Measurements from ENCODE around the gene NTM.

The NTM gene

DNA sequence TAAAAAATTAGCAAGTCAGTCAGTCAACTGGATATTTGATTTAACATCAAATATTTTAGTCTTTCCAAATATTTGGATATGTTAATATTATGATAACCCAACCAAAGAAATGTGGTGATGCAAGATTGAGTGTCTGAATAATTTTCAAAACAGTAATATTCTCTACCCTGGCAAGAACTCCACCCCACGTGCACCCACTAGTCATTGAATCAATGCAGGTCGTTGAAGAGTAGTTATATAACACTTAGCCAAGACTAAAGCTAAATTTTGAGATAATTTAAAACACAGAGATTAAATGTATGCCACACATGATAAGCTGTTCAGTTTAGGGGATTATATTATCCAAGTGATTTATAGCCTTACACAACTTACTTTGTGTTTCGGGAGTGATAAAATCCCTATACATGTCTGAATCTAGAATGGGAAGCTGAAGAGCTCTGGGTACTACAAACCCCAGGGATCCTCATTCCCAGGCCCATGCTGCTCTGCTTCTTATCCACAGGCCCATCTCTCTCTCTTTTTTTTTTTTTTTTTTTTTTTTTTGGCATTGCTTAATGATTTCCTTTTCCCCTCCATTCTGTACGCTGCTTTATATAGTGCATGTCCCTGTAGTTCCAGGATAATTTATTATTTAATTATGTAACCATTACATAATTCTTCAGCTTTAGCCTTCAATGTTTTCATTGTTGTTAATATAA, 392.9 kb downstream of the NTM start:
- ATAC-seq (no peak), DNase-seq (no peak)
- Mint-ChIP-seq H3K27ac (no peak overlapping the region), H3K4me3 (no peak overlapping the region), H3K27me3 (no peaks in the 10 kb centered on the region), H3K4me1 (no peaks in the 10 kb centered on the region), H3K36me3 (ENCODE audit: low read depth) (no peaks in the 10 kb centered on the region), H3K9me3 (no peaks in the 10 kb centered on the region)

- no peaks in the 10 kb centered on the region for H3K36me3 Mint-ChIP-seq (ENCODE audit: low read depth)
- H3K27ac Mint-ChIP-seq: no peak overlapping the region
- no peaks in the 10 kb centered on the region for H3K27me3 Mint-ChIP-seq
- no peak for DNase-seq
- no peaks in the 10 kb centered on the region for H3K9me3 Mint-ChIP-seq
- ATAC-seq: no peak
- no peaks in the 10 kb centered on the region for H3K4me1 Mint-ChIP-seq
- no peak overlapping the region for H3K4me3 Mint-ChIP-seq
Measured at GRCh38 chr11:131764126-131764525, 393.7 kb downstream of the NTM start.

DNA sequence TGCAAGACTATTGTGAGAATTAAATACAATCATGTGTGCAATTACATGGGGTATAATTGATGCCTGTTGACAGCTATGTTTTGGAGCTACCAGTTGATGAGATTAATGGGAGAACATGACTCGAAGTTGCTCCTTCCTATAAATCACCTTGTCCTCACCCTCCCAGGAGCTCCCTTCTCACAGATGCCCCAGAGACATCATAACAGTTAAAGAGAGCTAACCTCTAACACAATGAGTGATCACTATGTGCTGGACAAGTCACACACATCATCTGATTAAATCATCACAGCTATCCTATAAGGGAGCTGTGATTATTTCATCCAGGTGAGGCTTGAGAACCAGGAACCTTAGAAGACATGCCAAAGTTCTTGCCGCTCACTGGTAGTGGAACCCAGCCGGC, 394.2 kb downstream of the NTM start:
- H3K9me3 Mint-ChIP-seq: no peaks in the 10 kb centered on the region
- H3K4me1 Mint-ChIP-seq: no peaks in the 10 kb centered on the region
- no peaks in the 10 kb centered on the region for H3K27me3 Mint-ChIP-seq
- no peak overlapping the region for H3K4me3 Mint-ChIP-seq
- ATAC-seq (no peak), DNase-seq (no peak)
- no peak overlapping the region for H3K27ac Mint-ChIP-seq
- no peaks in the 10 kb centered on the region for H3K36me3 Mint-ChIP-seq (ENCODE audit: low read depth)

DNA sequence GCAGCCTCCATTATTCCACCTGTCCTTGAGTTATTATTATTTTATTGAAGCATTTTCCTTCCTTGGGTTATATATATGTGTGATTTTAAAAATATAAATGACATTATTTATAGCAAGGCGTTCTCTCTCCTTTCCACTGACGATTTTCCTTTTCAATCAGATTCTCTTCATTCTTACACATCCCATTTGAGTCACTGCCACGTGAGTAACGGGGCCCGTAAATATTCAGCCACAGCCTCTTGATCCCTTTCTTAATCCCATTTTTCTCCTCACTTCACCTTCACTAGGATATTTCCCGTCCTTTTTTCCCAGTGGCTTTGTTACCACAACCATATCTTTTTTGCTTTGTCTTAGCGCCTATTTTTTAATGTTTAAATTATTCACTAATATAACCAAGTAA, 396.2 kb downstream of the NTM start:
- ATAC-seq: no peak
- no peaks in the 10 kb centered on the region for H3K9me3 Mint-ChIP-seq
- H3K27ac Mint-ChIP-seq: no peak overlapping the region
- no peaks in the 10 kb centered on the region for H3K4me1 Mint-ChIP-seq
- no peak for DNase-seq
- no peaks in the 10 kb centered on the region for H3K27me3 Mint-ChIP-seq
- H3K36me3 Mint-ChIP-seq (ENCODE audit: low read depth): no peaks in the 10 kb centered on the region
- no peak overlapping the region for H3K4me3 Mint-ChIP-seq

DNA sequence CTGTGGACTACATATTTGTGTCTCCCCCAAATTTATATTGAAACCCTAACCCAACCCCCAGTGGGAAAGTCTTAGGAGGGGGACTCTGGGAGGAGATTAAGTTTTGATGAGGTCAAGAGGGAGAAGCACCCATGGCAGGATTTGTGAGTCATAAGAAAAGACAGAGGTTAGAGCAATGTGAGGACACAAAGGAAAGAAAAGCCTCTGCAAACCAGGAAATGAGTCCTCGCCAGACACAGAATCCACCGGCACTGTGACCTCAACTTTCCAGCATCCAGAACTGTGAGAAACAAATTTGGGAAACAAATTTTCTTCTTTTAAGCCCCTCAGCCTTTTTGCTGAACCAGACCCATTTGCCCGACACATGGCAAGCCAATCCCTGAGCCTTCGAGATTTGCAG, 397.0 kb downstream of the NTM start:
- Mint-ChIP-seq H3K4me1 (no peaks in the 10 kb centered on the region), H3K9me3 (no peaks in the 10 kb centered on the region), H3K27ac (no peak overlapping the region), H3K27me3 (no peaks in the 10 kb centered on the region), H3K36me3 (ENCODE audit: low read depth) (no peaks in the 10 kb centered on the region), H3K4me3 (no peak overlapping the region)
- DNase-seq: no peak
- ATAC-seq: no peak

- ATAC-seq (no peak), DNase-seq (no peak)
- Mint-ChIP-seq H3K9me3 (no peaks in the 10 kb centered on the region), H3K27ac (no peak overlapping the region), H3K27me3 (no peaks in the 10 kb centered on the region), H3K4me3 (no peak overlapping the region), H3K4me1 (no peaks in the 10 kb centered on the region), H3K36me3 (ENCODE audit: low read depth) (no peaks in the 10 kb centered on the region)
Measured at GRCh38 chr11:131770801-131771200, 400.4 kb downstream of the NTM start.

DNA sequence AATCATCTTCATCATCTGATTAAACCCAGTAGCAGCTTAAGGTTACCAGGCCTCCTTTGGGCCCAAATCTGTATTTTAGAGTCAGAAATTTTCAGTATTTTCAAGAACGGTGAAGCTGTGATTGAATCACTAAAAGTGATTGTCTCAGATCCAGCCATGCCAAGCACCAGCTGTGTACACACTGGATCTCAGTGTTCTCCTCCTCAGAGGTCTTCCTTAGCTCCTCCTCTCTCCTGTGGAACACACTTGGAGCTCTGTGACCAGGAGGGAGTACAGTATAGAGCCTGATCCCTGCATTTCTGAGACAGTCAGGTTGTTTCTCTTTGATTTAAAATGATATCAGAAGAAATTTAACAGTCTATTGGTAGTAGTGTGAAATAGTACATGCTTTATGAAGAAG, 401.1 kb downstream of the NTM start:
- ATAC-seq: no peak
- H3K9me3 Mint-ChIP-seq: no peaks in the 10 kb centered on the region

DNA sequence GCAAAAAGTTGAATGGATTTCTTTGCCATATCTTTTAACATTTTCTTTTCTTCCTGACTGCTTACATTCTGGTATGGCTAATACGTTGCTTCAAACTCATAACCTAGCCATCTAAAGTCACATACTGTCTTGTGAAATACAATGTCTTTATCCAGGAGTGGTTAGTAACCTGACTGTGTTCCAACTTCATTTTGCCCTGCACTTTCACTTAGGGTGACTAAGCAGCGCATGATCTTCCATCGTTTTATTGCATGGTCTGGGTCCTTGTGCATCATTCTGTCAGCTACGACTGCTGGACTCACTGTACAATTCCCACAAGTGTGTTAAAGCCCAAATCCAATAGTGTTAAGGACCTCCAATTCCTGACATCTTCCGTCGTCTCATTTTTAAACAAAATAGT, 403.2 kb downstream of the NTM start:
- no peak overlapping the region for H3K4me3 Mint-ChIP-seq
- H3K27ac Mint-ChIP-seq: no peak overlapping the region
- ATAC-seq (no peak), DNase-seq (no peak)
- H3K9me3 Mint-ChIP-seq: no peaks in the 10 kb centered on the region
- H3K27me3 Mint-ChIP-seq: peaks cover 1% of the 10 kb centered on the region
- H3K4me1 Mint-ChIP-seq: no peaks in the 10 kb centered on the region
- no peaks in the 10 kb centered on the region for H3K36me3 Mint-ChIP-seq (ENCODE audit: low read depth)

More for the DNA sequence above, 401.1 kb downstream of the NTM start:
- no peaks in the 10 kb centered on the region for H3K36me3 Mint-ChIP-seq (ENCODE audit: low read depth)
- H3K27me3 Mint-ChIP-seq: peaks cover 1% of the 10 kb centered on the region
- no peak for DNase-seq
- H3K4me3 Mint-ChIP-seq: no peak overlapping the region
- H3K4me1 Mint-ChIP-seq: no peaks in the 10 kb centered on the region
- no peak overlapping the region for H3K27ac Mint-ChIP-seq

DNA sequence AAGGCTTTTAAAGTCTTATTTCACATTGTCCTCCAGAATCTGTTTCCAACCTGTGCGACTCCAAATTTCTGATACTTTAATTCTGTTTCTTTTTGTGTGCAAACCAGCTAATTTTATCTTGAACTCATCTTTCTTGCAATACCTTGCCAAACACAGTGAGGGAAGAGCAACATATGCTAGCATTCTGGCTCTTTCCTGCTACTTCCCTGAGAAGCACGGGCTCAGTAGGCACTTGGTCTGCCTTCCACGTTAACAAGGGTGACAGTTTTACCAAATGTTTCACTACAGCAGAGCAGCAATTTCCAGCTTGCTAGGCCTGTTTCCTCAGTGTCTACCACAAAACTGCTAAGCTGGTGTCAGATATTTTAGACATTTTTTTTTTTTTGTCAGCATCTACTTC, 405.8 kb downstream of the NTM start:
- ATAC-seq (no peak), DNase-seq (no peak)
- Mint-ChIP-seq H3K4me1 (no peaks in the 10 kb centered on the region), H3K27me3 (peaks cover 1% of the 10 kb centered on the region), H3K9me3 (no peaks in the 10 kb centered on the region), H3K27ac (no peak overlapping the region), H3K36me3 (ENCODE audit: low read depth) (no peaks in the 10 kb centered on the region), H3K4me3 (no peak overlapping the region)

- H3K9me3 Mint-ChIP-seq: no peaks in the 10 kb centered on the region
- peaks cover 4% of the 10 kb centered on the region for H3K27me3 Mint-ChIP-seq
Measured at GRCh38 chr11:131785801-131786200, 415.4 kb downstream of the NTM start.

DNA sequence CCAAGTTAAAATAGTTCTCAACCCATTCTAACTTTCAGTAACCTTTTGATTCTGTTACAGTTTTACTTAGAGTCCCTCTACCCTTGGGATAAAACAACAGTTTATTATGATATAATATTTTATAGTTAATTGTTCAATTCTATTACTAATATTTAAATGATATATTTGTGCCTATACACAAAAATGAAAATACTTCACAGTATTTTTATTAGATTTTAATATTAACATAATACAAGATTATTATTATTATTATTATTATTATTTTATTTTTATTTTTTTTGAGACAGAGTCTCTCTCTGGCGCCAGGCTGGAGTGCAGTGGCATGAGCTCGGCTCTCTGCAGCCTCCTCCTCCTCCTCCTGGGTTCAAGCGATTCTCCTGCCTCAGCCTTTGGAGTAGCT, 416.7 kb downstream of the NTM start:
- peaks cover 4% of the 10 kb centered on the region for H3K27me3 Mint-ChIP-seq
- DNase-seq (no peak), ATAC-seq (no peak)
- H3K4me1 Mint-ChIP-seq: no peaks in the 10 kb centered on the region
- H3K4me3 Mint-ChIP-seq: no peak overlapping the region
- no peaks in the 10 kb centered on the region for H3K36me3 Mint-ChIP-seq (ENCODE audit: low read depth)
- no peaks in the 10 kb centered on the region for H3K9me3 Mint-ChIP-seq
- H3K27ac Mint-ChIP-seq: no peak overlapping the region

More at GRCh38 chr11:131785801-131786200, 415.4 kb downstream of the NTM start:
- no peak for DNase-seq
- no peak for ATAC-seq
- H3K36me3 Mint-ChIP-seq (ENCODE audit: low read depth): no peaks in the 10 kb centered on the region
- no peak overlapping the region for H3K27ac Mint-ChIP-seq
- no peak overlapping the region for H3K4me3 Mint-ChIP-seq
- no peaks in the 10 kb centered on the region for H3K4me1 Mint-ChIP-seq

DNA sequence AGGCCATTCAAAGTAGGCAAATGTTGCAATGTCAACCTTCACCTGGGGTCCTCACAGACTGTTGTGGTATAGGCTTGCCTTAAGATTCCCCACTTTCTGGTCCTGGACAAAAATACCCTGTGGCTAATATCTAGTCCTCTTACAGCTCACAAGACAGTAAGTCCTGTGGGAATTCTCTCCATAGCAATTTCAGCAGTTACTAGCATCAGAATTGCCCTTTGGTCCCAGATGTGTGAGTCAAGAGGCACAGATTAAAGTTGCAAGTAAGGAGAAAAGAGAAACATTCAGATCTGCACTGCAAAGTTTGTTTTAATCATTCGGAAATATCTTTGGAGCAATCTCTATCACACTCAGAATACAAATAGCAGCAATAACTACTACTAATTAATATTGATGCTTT, 420.2 kb downstream of the NTM start:
- no peak for ATAC-seq
- no peaks in the 10 kb centered on the region for H3K36me3 Mint-ChIP-seq (ENCODE audit: low read depth)
- H3K4me3 Mint-ChIP-seq: no peak overlapping the region
- DNase-seq: no peak
- H3K27ac Mint-ChIP-seq: no peak overlapping the region
- no peaks in the 10 kb centered on the region for H3K9me3 Mint-ChIP-seq
- no peaks in the 10 kb centered on the region for H3K4me1 Mint-ChIP-seq
- H3K27me3 Mint-ChIP-seq: peaks cover 4% of the 10 kb centered on the region

DNA sequence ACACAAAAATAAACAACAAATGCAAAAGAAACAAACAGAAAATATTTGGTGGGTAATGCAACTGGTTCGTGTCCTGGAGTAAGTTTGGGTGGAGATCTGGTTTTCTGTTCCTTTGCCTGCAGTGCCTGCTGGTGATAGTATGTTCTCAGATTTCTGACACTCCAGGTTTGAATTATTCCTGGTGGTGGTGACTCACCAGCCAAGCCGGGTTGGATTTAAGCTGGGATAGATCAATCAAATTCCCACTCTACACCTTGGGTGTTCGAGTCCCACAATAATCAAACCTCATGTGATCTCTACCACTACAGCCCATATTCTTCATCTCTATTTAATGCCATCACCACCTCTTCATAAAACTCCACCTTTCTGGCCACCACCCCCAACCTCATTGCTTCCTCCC, 421.8 kb downstream of the NTM start:
- ATAC-seq: no peak
- H3K27ac Mint-ChIP-seq: no peak overlapping the region

GRCh38 chr11:131796089-131796488, 425.7 kb downstream of the NTM start:
- no peaks in the 10 kb centered on the region for H3K36me3 Mint-ChIP-seq (ENCODE audit: low read depth)
- no peaks in the 10 kb centered on the region for H3K27me3 Mint-ChIP-seq
- H3K4me1 Mint-ChIP-seq: no peaks in the 10 kb centered on the region
- no peaks in the 10 kb centered on the region for H3K9me3 Mint-ChIP-seq
- no peak overlapping the region for H3K4me3 Mint-ChIP-seq
- ATAC-seq (no peak), DNase-seq (no peak)
- H3K27ac Mint-ChIP-seq: no peak overlapping the region

More for the DNA sequence above, 421.8 kb downstream of the NTM start:
- H3K9me3 Mint-ChIP-seq: no peaks in the 10 kb centered on the region
- H3K36me3 Mint-ChIP-seq (ENCODE audit: low read depth): no peaks in the 10 kb centered on the region
- DNase-seq: no peak
- no peaks in the 10 kb centered on the region for H3K4me1 Mint-ChIP-seq
- H3K4me3 Mint-ChIP-seq: no peak overlapping the region
- peaks cover 4% of the 10 kb centered on the region for H3K27me3 Mint-ChIP-seq

DNA sequence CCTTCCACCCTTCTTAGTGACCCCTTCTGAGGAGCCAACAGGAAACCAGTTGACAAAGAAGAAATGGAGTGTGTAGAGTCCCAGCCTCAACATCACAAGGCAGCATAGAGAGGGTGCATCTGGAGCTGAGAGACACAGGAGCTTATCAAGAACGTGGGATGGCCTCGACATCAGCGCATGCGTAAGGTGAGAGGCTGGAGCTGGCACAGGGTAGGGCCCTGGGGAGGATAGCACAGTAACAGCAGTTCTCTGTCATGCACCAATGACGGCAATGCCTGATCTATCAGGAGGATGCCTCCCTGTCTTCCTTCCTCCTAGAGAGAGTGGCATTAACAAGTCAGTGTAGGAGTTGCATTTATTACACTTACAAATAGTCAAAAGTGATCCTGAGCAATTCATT, 426.1 kb downstream of the NTM start:
- no peaks in the 10 kb centered on the region for H3K4me1 Mint-ChIP-seq
- H3K9me3 Mint-ChIP-seq: no peaks in the 10 kb centered on the region
- DNase-seq (no peak), ATAC-seq (no peak)
- H3K4me3 Mint-ChIP-seq: no peak overlapping the region
- H3K27me3 Mint-ChIP-seq: no peaks in the 10 kb centered on the region
- no peaks in the 10 kb centered on the region for H3K36me3 Mint-ChIP-seq (ENCODE audit: low read depth)
- no peak overlapping the region for H3K27ac Mint-ChIP-seq

DNA sequence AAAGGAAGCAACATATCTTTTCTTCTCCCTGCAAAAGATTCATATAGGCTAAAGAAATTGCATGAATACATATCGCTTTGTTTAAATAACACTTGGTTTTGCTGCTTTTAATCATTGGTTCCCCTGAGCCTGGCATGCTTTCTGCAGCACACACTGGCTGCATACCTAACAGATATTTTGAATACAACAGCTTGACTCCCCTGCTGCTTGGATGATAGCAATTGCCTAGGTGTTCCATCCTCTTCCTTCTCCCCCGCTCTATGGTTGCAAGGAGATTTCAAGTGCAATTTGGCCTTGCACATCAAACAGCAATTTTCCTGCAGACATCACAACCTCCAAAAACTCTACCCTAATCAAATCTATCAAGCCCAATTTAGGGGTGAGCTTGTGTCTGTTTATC, 430.0 kb downstream of the NTM start:
- H3K27me3 Mint-ChIP-seq: peaks cover 2% of the 10 kb centered on the region
- H3K36me3 Mint-ChIP-seq (ENCODE audit: low read depth): no peaks in the 10 kb centered on the region
- H3K4me1 Mint-ChIP-seq: no peaks in the 10 kb centered on the region

More for the DNA sequence above, 430.0 kb downstream of the NTM start:
- ATAC-seq (no peak), DNase-seq (no peak)
- Mint-ChIP-seq H3K9me3 (no peaks in the 10 kb centered on the region), H3K27ac (no peak overlapping the region), H3K4me3 (no peak overlapping the region)

Measured in activated naive CD8-positive, alpha-beta T cell treated with anti-CD3 and anti-CD28 coated beads, Interleukin-2, amount 50 U/mL, for 24 hours (primary cell).